IMR-90 (cell line): Measurements from ENCODE around the gene IL21R. TPM values are rescaled to one million over a fixed set of nuclear protein-coding genes. Genes with fewer than 3 reads are reported as not detected.
A peak's percentile ranks its signal among the peaks of the same experiment; 100 is the strongest.

Source experiments
- ATAC-seq: fragments of 200-7000 bp; cut with Tn5 transposase; 2 replicates; pipeline ENCODE4 v1.9.1; 2020; ENCODE audit warnings: low read depth, mild to moderate bottlenecking, moderate library complexity
- BruUV-seq: library from RNA; stranded (reverse); fragments of 400-500 nt; replicated peaks from 2 replicates; lab custom pipeline; 2021; lab: Mats Ljungman, UMichigan
- CTCF ChIA-PET: fragments of 300-600 bp; formaldehyde crosslinking; extraction: SDS; loops from one replicate; lab custom pipeline; 2021; ENCODE audit warnings: antibody characterized with exemption; lab: Yijun Ruan, JAX
- POLR2A ChIA-PET: fragments of 300-600 bp; sonication (Branson Sonifier 250); formaldehyde crosslinking; loops from one replicate; lab custom pipeline; 2022; ENCODE audit warnings: antibody characterized with exemption; ENCODE audit not compliant: unreplicated experiment; lab: Charles Lee
- DNase-seq: peaks from one replicate; pipeline ENCODE4 v3.0.0; 2013
- H2AFZ ChIP-seq: replicated peaks from 2 replicates; pipeline ENCODE3; 2013; ENCODE audit warnings: low read length, mild to moderate bottlenecking; ENCODE audit not compliant: poor library complexity
- H2AK5ac ChIP-seq: 2 replicates; pipeline ENCODE4 v1.6.1; 2013; ENCODE audit warnings: low read depth, low read length, inconsistent platforms
- H2AK9ac ChIP-seq: replicated peaks from 2 replicates; pipeline ENCODE3; 2013; ENCODE audit warnings: mild to moderate bottlenecking, low read depth, low read length, moderate library complexity; ENCODE audit not compliant: poor library complexity
- H2BK120ac ChIP-seq: 2 replicates; pipeline ENCODE4 v1.6.1; 2013; ENCODE audit warnings: low read depth, low read length, inconsistent platforms
- H2BK15ac ChIP-seq: 3 replicates; pipeline ENCODE4 v1.6.1; 2013; ENCODE audit warnings: low read depth, low read length, inconsistent platforms
- H2BK20ac ChIP-seq: 2 replicates; pipeline ENCODE4 v1.6.1; 2013; ENCODE audit warnings: low read depth, mild to moderate bottlenecking, inconsistent platforms, low read length, moderate library complexity
- H2BK5ac ChIP-seq: 2 replicates; pipeline ENCODE4 v1.6.1; 2013; ENCODE audit warnings: mild to moderate bottlenecking, low read depth, low read length, inconsistent platforms; ENCODE audit not compliant: poor library complexity, severe bottlenecking
- H3K14ac ChIP-seq: replicated peaks from 2 replicates; pipeline ENCODE4 v1.6.1; 2013; ENCODE audit warnings: low read depth, low read length, inconsistent platforms
- H3K18ac ChIP-seq: 2 replicates; pipeline ENCODE4 v1.6.1; 2013; ENCODE audit warnings: low read depth, low read length, control low read depth
- H3K23ac ChIP-seq: 2 replicates; pipeline ENCODE4 v1.6.1; 2013; ENCODE audit warnings: low read depth, low read length, inconsistent platforms
- H3K27ac ChIP-seq: 2 replicates; pipeline ENCODE4 v1.5.1; 2013; ENCODE audit warnings: mild to moderate bottlenecking, control low read depth, low read length; ENCODE audit not compliant: insufficient read depth
- H3K27me3 ChIP-seq: 2 replicates; pipeline ENCODE4 v1.6.1; 2013; ENCODE audit warnings: low read length; ENCODE audit not compliant: control insufficient read depth, insufficient read depth
- H3K36me3 ChIP-seq: 2 replicates; pipeline ENCODE4 v1.6.1; 2013; ENCODE audit warnings: low read length, mixed read lengths; ENCODE audit not compliant: control insufficient read depth, insufficient read depth
- H3K4ac ChIP-seq: 2 replicates; pipeline ENCODE4 v1.6.1; 2013; ENCODE audit warnings: low read depth, low read length, inconsistent platforms
- H3K4me1 ChIP-seq: 2 replicates; pipeline ENCODE4 v1.6.1; 2013; ENCODE audit warnings: low read length, mixed read lengths; ENCODE audit not compliant: control insufficient read depth, insufficient read depth
- H3K4me2 ChIP-seq: 2 replicates; pipeline ENCODE4 v1.6.1; 2013; ENCODE audit warnings: low read depth, mild to moderate bottlenecking, control low read depth, low read length, moderate library complexity
- H3K4me3 ChIP-seq: 2 replicates; pipeline ENCODE4 v1.5.1; 2013; ENCODE audit warnings: low read depth, mild to moderate bottlenecking, control low read depth, low read length, moderate library complexity; ENCODE audit not compliant: insufficient read depth
- H3K56ac ChIP-seq: 2 replicates; pipeline ENCODE4 v1.6.1; 2013; ENCODE audit warnings: low read length, inconsistent platforms; ENCODE audit not compliant: insufficient read depth; ENCODE audit errors: extremely low read depth
- H3K79me1 ChIP-seq, 2 experiments: 2 replicates each; pipeline ENCODE4 v1.6.1; 2013; ENCODE audit warnings: low read length in 2 of 2, inconsistent platforms in 1 of 2, low read depth in 1 of 2
- H3K9ac ChIP-seq: 2 replicates; pipeline ENCODE4 v1.6.1; 2013; ENCODE audit warnings: low read depth, low read length, control low read depth
- H3K9me1 ChIP-seq: 2 replicates; pipeline ENCODE4 v1.6.1; 2013; ENCODE audit warnings: low read length, inconsistent platforms; ENCODE audit not compliant: insufficient read depth
- H3K9me3 ChIP-seq: 2 replicates; pipeline ENCODE4 v1.6.1; 2013; ENCODE audit warnings: low read length; ENCODE audit not compliant: control insufficient read depth, insufficient read depth
- H4K20me1 ChIP-seq: 2 replicates; pipeline ENCODE4 v1.6.1; 2013; ENCODE audit warnings: low read length, inconsistent platforms; ENCODE audit not compliant: insufficient read depth
- H4K5ac ChIP-seq: 2 replicates; pipeline ENCODE4 v1.6.1; 2013; ENCODE audit warnings: mild to moderate bottlenecking, low read depth, low read length, control low read depth
- H4K8ac ChIP-seq, 2 experiments: 2 replicates each; pipeline ENCODE4 v1.6.1; 2013; ENCODE audit warnings: low read depth in 2 of 2, low read length in 2 of 2, control low read depth in 1 of 2, inconsistent platforms in 1 of 2
- H4K91ac ChIP-seq: 2 replicates; pipeline ENCODE4 v1.6.1; 2013; ENCODE audit warnings: low read depth, low read length, inconsistent platforms; ENCODE audit not compliant: insufficient read depth
- BHLHE40 ChIP-seq: fragments of 150-350 bp; IDR thresholded peaks from 2 replicates; pipeline ENCODE4 v1.6.1; 2016; ENCODE audit warnings: mild to moderate bottlenecking, low read depth, low read length
- CEBPB ChIP-seq: IDR thresholded peaks from 2 replicates; pipeline ENCODE4 v1.6.1; 2012; ENCODE audit warnings: low read depth, low read length, improper control_type of control experiment
- CHD1 ChIP-seq: IDR thresholded peaks from 2 replicates; pipeline ENCODE4 v1.6.1; 2012; ENCODE audit warnings: low read depth, low read length, improper control_type of control experiment
- CTCF ChIP-seq: conservative IDR thresholded peaks from 2 replicates; pipeline ENCODE4 v1.5.1; 2012; ENCODE audit warnings: mild to moderate bottlenecking, low read depth, low read length, improper control_type of control experiment
- ELK1 ChIP-seq: fragments of 150-350 bp; IDR thresholded peaks from 2 replicates; pipeline ENCODE4 v1.6.1; 2016; ENCODE audit warnings: low read depth, mild to moderate bottlenecking, low read length, moderate library complexity, borderline replicate concordance
- FOS ChIP-seq: fragments of 150-350 bp; IDR thresholded peaks from 2 replicates; pipeline ENCODE4 v1.6.1; 2016; ENCODE audit warnings: low read depth, low read length
- MAFK ChIP-seq: IDR thresholded peaks from 2 replicates; pipeline ENCODE4 v1.6.1; 2012; ENCODE audit warnings: low read depth, low read length, improper control_type of control experiment
- MAZ ChIP-seq: IDR thresholded peaks from 2 replicates; pipeline ENCODE4 v1.6.1; 2012; ENCODE audit warnings: low read depth, mild to moderate bottlenecking, low read length, improper control_type of control experiment, moderate library complexity, borderline replicate concordance
- MXI1 ChIP-seq: IDR thresholded peaks from 2 replicates; pipeline ENCODE4 v1.6.1; 2012; ENCODE audit warnings: low read depth, mild to moderate bottlenecking, low read length, moderate library complexity, borderline replicate concordance
- NFE2L2 ChIP-seq: fragments of 150-350 bp; IDR thresholded peaks from 2 replicates; pipeline ENCODE4 v1.6.1; 2016; ENCODE audit warnings: low read depth, mild to moderate bottlenecking, low read length
- POLR2A ChIP-seq: IDR thresholded peaks from 2 replicates; pipeline ENCODE4 v1.6.1; 2012; ENCODE audit warnings: mild to moderate bottlenecking, low read depth, low read length
- RAD21 ChIP-seq: IDR thresholded peaks from 2 replicates; pipeline ENCODE4 v1.6.1; 2012; ENCODE audit warnings: low read length, improper control_type of control experiment
- RFX5 ChIP-seq: IDR thresholded peaks from 2 replicates; pipeline ENCODE4 v1.8.0; 2012; ENCODE audit warnings: low read depth, mild to moderate bottlenecking, low read length, moderate library complexity
- SMC3 ChIP-seq: fragments of 150-350 bp; IDR thresholded peaks from 2 replicates; pipeline ENCODE4 v1.6.1; 2016; ENCODE audit warnings: low read depth, mild to moderate bottlenecking, antibody characterized with exemption, low read length, moderate library complexity
- USF2 ChIP-seq: fragments of 150-350 bp; IDR thresholded peaks from 2 replicates; pipeline ENCODE4 v1.6.1; 2017; ENCODE audit warnings: mild to moderate bottlenecking, antibody characterized with exemption, low read length, low read depth
- WGBS, 2 experiments: methylation state at CpG; one replicate each; pipeline versions ENCODE4 v1.1.5 to v1.1.7; 2013; ENCODE audit warnings: missing lambda C conversion rate in 2 of 2; ENCODE audit not compliant: insufficient read length in 1 of 2; ENCODE audit errors: extremely low coverage in 2 of 2; 5-methylcytosine and 5-hydroxymethylcytosine counted together
- dilution Hi-C: fragments of 300-500 bp; cut with HindIII; formaldehyde crosslinking; loops from one replicate; pipeline ENCODE4 v1.14.3; 2018; ENCODE audit warnings: low sequenced_read_pairs; ENCODE audit not compliant: unreplicated experiment
- in situ Hi-C: fragments of 300-500 bp; cut with MboI; formaldehyde crosslinking; loops from 3 replicates; pipeline ENCODE4 v1.14.3; 2019; ENCODE audit warnings: low sequenced_read_pairs, inconsistent platforms, mixed read lengths
- intact Hi-C: fragments of 100-400 bp; cut with micrococcal nuclease; formaldehyde crosslinking; loops from 2 replicates; pipeline ENCODE4 v1.10.0; 2022
- polyA plus RNA-seq, 3 experiments: library from polyadenylated mRNA; depleted of rRNA; stranded (reverse); fragments of >200 nt; gene quantifications; 2 replicates each; pipeline ENCODE4 v1.2.3, GENCODE V29; 2012; ENCODE audit warnings: low replicate concordance in 1 of 3
- total RNA-seq: library from RNA; depleted of rRNA; stranded (reverse); fragments of >200 nt; gene quantifications from 2 replicates; pipeline ENCODE4 v1.2.3, GENCODE V29; 2012

The IL21R gene
- total and polyA plus RNA-seq, 2 of the 4 experiments (the other 2 are of a cell fraction) = 0.72 to 0.97 TPM

GRCh38 chr16:27462200-27462845 is 60.3 kb downstream of the IL21R start:
- Histone ChIP-seq H3K18ac (no peak overlapping the region), H3K4me2 (no peak overlapping the region), H3K56ac (no peak overlapping the region), H2AFZ (no peak overlapping the region), H2BK120ac (no peak overlapping the region), H3K27me3 (no peaks in the 10 kb centered on the region), H3K9me1 (no peaks in the 10 kb centered on the region; the same call in 1 of the 2 replicates), H3K9ac (no peak overlapping the region), H4K8ac (peak overlapping the region in 1 of 2 experiments; percentile 15; a peak in 1 of 4 replicates), H3K79me1 (no peaks in the 10 kb centered on the region), H3K4me3 (no peak overlapping the region), H2BK15ac (no peak overlapping the region), H2BK20ac (no peak overlapping the region), H3K9me3 (peaks cover 4% of the 10 kb centered on the region), H2AK9ac (no peak overlapping the region), H4K91ac (no peak overlapping the region), H4K5ac (no peak overlapping the region), H3K4me1 (peaks cover 4% of the 10 kb centered on the region), H2AK5ac (peak overlapping the region; percentile 19; the same call in 1 of the 2 replicates), H3K36me3 (peaks cover 71% of the 10 kb centered on the region), H2BK5ac (peak overlapping the region; percentile 8), H3K4ac (no peak overlapping the region), H3K23ac (no peak overlapping the region), H4K20me1 (no peaks in the 10 kb centered on the region), H3K14ac (no peak overlapping the region), H3K27ac (no peak overlapping the region)
- in situ Hi-C loops = loop anchor here (25.0 kb wide), 1 partner anchor 1625 kb away; no protein-coding TSS in a partner anchor
- CTCF ChIA-PET = interaction anchor here (0.7 kb wide), 1 partner anchor 231 kb away, joined by 3 read pairs; no protein-coding TSS in a partner anchor
- DNase-seq (no peak), ATAC-seq (no peak)
- intact Hi-C loops = no loop called here
- POLR2A ChIA-PET = interaction anchor here (0.5 kb wide), 1 partner anchor 88 kb away, joined by 3 read pairs; the partner anchor contains the start of gene KATNIP
- BruUV-seq = no TSS peak
- dilution Hi-C loops = no loop called here
- WGBS, 2 experiments = 87% methylated on average over 11 of the region's 18 CpGs; no CpG with 5 or more reads in 1 of the 2 experiments
- TF ChIP-seq MAFK = no peak
- no peak for TF ChIP-seq CTCF
- no peak for TF ChIP-seq FOS
- no peak for TF ChIP-seq CEBPB
- TF ChIP-seq MXI1 = no peak
- TF ChIP-seq BHLHE40 = no peak
- TF ChIP-seq NFE2L2 = no peak
- no peak for TF ChIP-seq ELK1
- no peak for TF ChIP-seq POLR2A
- TF ChIP-seq RAD21 = no peak
- TF ChIP-seq RFX5 = no peak
- TF ChIP-seq SMC3 = no peak
- TF ChIP-seq CHD1 = no peak
- no peak for TF ChIP-seq MAZ
- no peak for TF ChIP-seq USF2
